IMR-90 (cell line): ENCODE data around the gene SMYD2. TPM values are rescaled to one million over a fixed set of nuclear protein-coding genes. Genes with fewer than 3 reads are reported as not detected.

Experiments used
- ATAC-seq: fragments of 200-7000 bp; cut with Tn5 transposase; 2 replicates; pipeline ENCODE4 v1.9.1; 2020; ENCODE audit warnings: low read depth, mild to moderate bottlenecking, moderate library complexity
- BruUV-seq: library from RNA; stranded (reverse); fragments of 400-500 nt; replicated peaks from 2 replicates; lab custom pipeline; 2021; lab: Mats Ljungman, UMichigan
- CTCF ChIA-PET: fragments of 300-600 bp; formaldehyde crosslinking; extraction: SDS; loops from one replicate; lab custom pipeline; 2021; ENCODE audit warnings: antibody characterized with exemption; lab: Yijun Ruan, JAX
- POLR2A ChIA-PET: fragments of 300-600 bp; sonication (Branson Sonifier 250); formaldehyde crosslinking; loops from one replicate; lab custom pipeline; 2022; ENCODE audit warnings: antibody characterized with exemption; ENCODE audit not compliant: unreplicated experiment; lab: Charles Lee
- DNase-seq: peaks from one replicate; pipeline ENCODE4 v3.0.0; 2013
- H2AFZ ChIP-seq: replicated peaks from 2 replicates; pipeline ENCODE3; 2013; ENCODE audit warnings: low read length, mild to moderate bottlenecking; ENCODE audit not compliant: poor library complexity
- H2AK5ac ChIP-seq: 2 replicates; pipeline ENCODE4 v1.6.1; 2013; ENCODE audit warnings: low read depth, low read length, inconsistent platforms
- H2AK9ac ChIP-seq: replicated peaks from 2 replicates; pipeline ENCODE3; 2013; ENCODE audit warnings: mild to moderate bottlenecking, low read depth, low read length, moderate library complexity; ENCODE audit not compliant: poor library complexity
- H2BK120ac ChIP-seq: 2 replicates; pipeline ENCODE4 v1.6.1; 2013; ENCODE audit warnings: low read depth, low read length, inconsistent platforms
- H2BK15ac ChIP-seq: 3 replicates; pipeline ENCODE4 v1.6.1; 2013; ENCODE audit warnings: low read depth, low read length, inconsistent platforms
- H2BK20ac ChIP-seq: 2 replicates; pipeline ENCODE4 v1.6.1; 2013; ENCODE audit warnings: low read depth, mild to moderate bottlenecking, inconsistent platforms, low read length, moderate library complexity
- H2BK5ac ChIP-seq: 2 replicates; pipeline ENCODE4 v1.6.1; 2013; ENCODE audit warnings: mild to moderate bottlenecking, low read depth, low read length, inconsistent platforms; ENCODE audit not compliant: poor library complexity, severe bottlenecking
- H3K14ac ChIP-seq: replicated peaks from 2 replicates; pipeline ENCODE4 v1.6.1; 2013; ENCODE audit warnings: low read depth, low read length, inconsistent platforms
- H3K18ac ChIP-seq: 2 replicates; pipeline ENCODE4 v1.6.1; 2013; ENCODE audit warnings: low read depth, low read length, control low read depth
- H3K23ac ChIP-seq: 2 replicates; pipeline ENCODE4 v1.6.1; 2013; ENCODE audit warnings: low read depth, low read length, inconsistent platforms
- H3K27ac ChIP-seq: 2 replicates; pipeline ENCODE4 v1.5.1; 2013; ENCODE audit warnings: mild to moderate bottlenecking, control low read depth, low read length; ENCODE audit not compliant: insufficient read depth
- H3K27me3 ChIP-seq: 2 replicates; pipeline ENCODE4 v1.6.1; 2013; ENCODE audit warnings: low read length; ENCODE audit not compliant: control insufficient read depth, insufficient read depth
- H3K36me3 ChIP-seq: 2 replicates; pipeline ENCODE4 v1.6.1; 2013; ENCODE audit warnings: low read length, mixed read lengths; ENCODE audit not compliant: control insufficient read depth, insufficient read depth
- H3K4ac ChIP-seq: 2 replicates; pipeline ENCODE4 v1.6.1; 2013; ENCODE audit warnings: low read depth, low read length, inconsistent platforms
- H3K4me1 ChIP-seq: 2 replicates; pipeline ENCODE4 v1.6.1; 2013; ENCODE audit warnings: low read length, mixed read lengths; ENCODE audit not compliant: control insufficient read depth, insufficient read depth
- H3K4me2 ChIP-seq: 2 replicates; pipeline ENCODE4 v1.6.1; 2013; ENCODE audit warnings: low read depth, mild to moderate bottlenecking, control low read depth, low read length, moderate library complexity
- H3K4me3 ChIP-seq: 2 replicates; pipeline ENCODE4 v1.5.1; 2013; ENCODE audit warnings: low read depth, mild to moderate bottlenecking, control low read depth, low read length, moderate library complexity; ENCODE audit not compliant: insufficient read depth
- H3K56ac ChIP-seq: 2 replicates; pipeline ENCODE4 v1.6.1; 2013; ENCODE audit warnings: low read length, inconsistent platforms; ENCODE audit not compliant: insufficient read depth; ENCODE audit errors: extremely low read depth
- H3K79me1 ChIP-seq, 2 experiments: 2 replicates each; pipeline ENCODE4 v1.6.1; 2013; ENCODE audit warnings: low read length in 2 of 2, inconsistent platforms in 1 of 2, low read depth in 1 of 2
- H3K9ac ChIP-seq: 2 replicates; pipeline ENCODE4 v1.6.1; 2013; ENCODE audit warnings: low read depth, low read length, control low read depth
- H3K9me1 ChIP-seq: 2 replicates; pipeline ENCODE4 v1.6.1; 2013; ENCODE audit warnings: low read length, inconsistent platforms; ENCODE audit not compliant: insufficient read depth
- H3K9me3 ChIP-seq: 2 replicates; pipeline ENCODE4 v1.6.1; 2013; ENCODE audit warnings: low read length; ENCODE audit not compliant: control insufficient read depth, insufficient read depth
- H4K20me1 ChIP-seq: 2 replicates; pipeline ENCODE4 v1.6.1; 2013; ENCODE audit warnings: low read length, inconsistent platforms; ENCODE audit not compliant: insufficient read depth
- H4K5ac ChIP-seq: 2 replicates; pipeline ENCODE4 v1.6.1; 2013; ENCODE audit warnings: mild to moderate bottlenecking, low read depth, low read length, control low read depth
- H4K8ac ChIP-seq, 2 experiments: 2 replicates each; pipeline ENCODE4 v1.6.1; 2013; ENCODE audit warnings: low read depth in 2 of 2, low read length in 2 of 2, control low read depth in 1 of 2, inconsistent platforms in 1 of 2
- H4K91ac ChIP-seq: 2 replicates; pipeline ENCODE4 v1.6.1; 2013; ENCODE audit warnings: low read depth, low read length, inconsistent platforms; ENCODE audit not compliant: insufficient read depth
- BHLHE40 ChIP-seq: fragments of 150-350 bp; IDR thresholded peaks from 2 replicates; pipeline ENCODE4 v1.6.1; 2016; ENCODE audit warnings: mild to moderate bottlenecking, low read depth, low read length
- CHD1 ChIP-seq: IDR thresholded peaks from 2 replicates; pipeline ENCODE4 v1.6.1; 2012; ENCODE audit warnings: low read depth, low read length, improper control_type of control experiment
- ELK1 ChIP-seq: fragments of 150-350 bp; IDR thresholded peaks from 2 replicates; pipeline ENCODE4 v1.6.1; 2016; ENCODE audit warnings: low read depth, mild to moderate bottlenecking, low read length, moderate library complexity, borderline replicate concordance
- FOS ChIP-seq: fragments of 150-350 bp; IDR thresholded peaks from 2 replicates; pipeline ENCODE4 v1.6.1; 2016; ENCODE audit warnings: low read depth, low read length
- MXI1 ChIP-seq: IDR thresholded peaks from 2 replicates; pipeline ENCODE4 v1.6.1; 2012; ENCODE audit warnings: low read depth, mild to moderate bottlenecking, low read length, moderate library complexity, borderline replicate concordance
- SMC3 ChIP-seq: fragments of 150-350 bp; IDR thresholded peaks from 2 replicates; pipeline ENCODE4 v1.6.1; 2016; ENCODE audit warnings: low read depth, mild to moderate bottlenecking, antibody characterized with exemption, low read length, moderate library complexity
- WGBS, 2 experiments: methylation state at CpG; one replicate each; pipeline versions ENCODE4 v1.1.5 to v1.1.7; 2013; ENCODE audit warnings: missing lambda C conversion rate in 2 of 2; ENCODE audit not compliant: insufficient read length in 1 of 2; ENCODE audit errors: extremely low coverage in 2 of 2; 5-methylcytosine and 5-hydroxymethylcytosine counted together
- dilution Hi-C: fragments of 300-500 bp; cut with HindIII; formaldehyde crosslinking; loops from one replicate; pipeline ENCODE4 v1.14.3; 2018; ENCODE audit warnings: low sequenced_read_pairs; ENCODE audit not compliant: unreplicated experiment
- in situ Hi-C: fragments of 300-500 bp; cut with MboI; formaldehyde crosslinking; loops from 3 replicates; pipeline ENCODE4 v1.14.3; 2019; ENCODE audit warnings: low sequenced_read_pairs, inconsistent platforms, mixed read lengths
- intact Hi-C: fragments of 100-400 bp; cut with micrococcal nuclease; formaldehyde crosslinking; loops from 2 replicates; pipeline ENCODE4 v1.10.0; 2022
- polyA plus RNA-seq, 3 experiments: library from polyadenylated mRNA; depleted of rRNA; stranded (reverse); fragments of >200 nt; gene quantifications; 2 replicates each; pipeline ENCODE4 v1.2.3, GENCODE V29; 2012; ENCODE audit warnings: low replicate concordance in 1 of 3
- total RNA-seq: library from RNA; depleted of rRNA; stranded (reverse); fragments of >200 nt; gene quantifications from 2 replicates; pipeline ENCODE4 v1.2.3, GENCODE V29; 2012

The SMYD2 gene
- total and polyA plus RNA-seq, 2 of the 4 experiments (the other 2 are of a cell fraction): 32.7 to 61.7 TPM

- no peak for TF ChIP-seq BHLHE40
Observed at GRCh38 chr1:214282630-214283242, 1.8 kb downstream of the SMYD2 start (continued).

- Histone ChIP-seq H2AK9ac (no peak overlapping the region), H3K14ac (no peak overlapping the region), H4K8ac (no peak overlapping the region), H3K27me3 (no peaks in the 10 kb centered on the region), H2BK20ac (no peak overlapping the region), H2AFZ (no peak overlapping the region), H2BK5ac (no peak overlapping the region), H4K20me1 (no peaks in the 10 kb centered on the region), H3K18ac (no peak overlapping the region), H4K91ac (no peak overlapping the region), H3K27ac (no peak overlapping the region), H3K4me2 (no peak overlapping the region), H2BK15ac (no peak overlapping the region), H3K4ac (no peak overlapping the region; the same call in 1 of the 2 replicates), H4K5ac (no peak overlapping the region), H3K9me3 (no peaks in the 10 kb centered on the region), H3K36me3 (no peaks in the 10 kb centered on the region), H2BK120ac (no peak overlapping the region), H3K56ac (no peak overlapping the region), H3K4me1 (peaks cover 3% of the 10 kb centered on the region; the same call in 1 of the 2 replicates), H3K9me1 (no peaks in the 10 kb centered on the region), H3K23ac (no peak overlapping the region), H3K9ac (no peak overlapping the region), H3K79me1 (peaks cover 24 to 38% of the 10 kb centered on the region in 2 experiments), H2AK5ac (no peak overlapping the region), H3K4me3 (no peak overlapping the region)
- intact Hi-C loops: no loop called here
- in situ Hi-C loops: no loop called here
- ATAC-seq: no peak
- WGBS, 2 experiments: no CpG with 5 or more reads among the region's 7 CpGs
- no peak for DNase-seq
- ChIA-PET POLR2A (no interaction called here), CTCF (interaction anchor here (0.6 kb wide), 2 partner anchors 22 to 690 kb away, joined by 3 read pairs; no protein-coding TSS in a partner anchor)
- dilution Hi-C loops: no loop called here
- BruUV-seq: no TSS peak
- TF ChIP-seq FOS (no peak), SMC3 (no peak), MXI1 (no peak), ELK1 (no peak), BHLHE40 (no peak), CHD1 (no peak)
Observed at GRCh38 chr1:214285610-214286440, 4.9 kb downstream of the SMYD2 start.
